AG04450 (cell line): Measurements from ENCODE around the gene CCKAR. TPM values are rescaled to one million over a fixed set of nuclear protein-coding genes. Genes with fewer than 3 reads are reported as not detected.

Experiments
- CTCF ChIA-PET: fragments of 300-600, 350-600 bp; formaldehyde crosslinking; extraction: SDS; loops from one replicate; lab custom pipeline; 2022; ENCODE audit warnings: antibody characterized with exemption, inconsistent platforms; lab: Charles Lee
- POLR2A ChIA-PET: fragments of 350-600 bp; formaldehyde crosslinking; extraction: SDS; loops from one replicate; lab custom pipeline; 2021; ENCODE audit warnings: antibody characterized with exemption, inconsistent platforms; lab: Yijun Ruan, JAX
- DNase-seq: peaks from one replicate; pipeline ENCODE4 v3.0.0-alpha.2; 2011; ENCODE audit warnings: low read depth, low spot score
- H3K27ac ChIP-seq: one replicate; pipeline ENCODE4 v1.5.1; 2012; ENCODE audit warnings: low read depth, low read length, control low read depth
- H3K27me3 ChIP-seq: one replicate; pipeline ENCODE4 v1.6.0; 2012; ENCODE audit warnings: low read length; ENCODE audit not compliant: control insufficient read depth, insufficient read depth
- H3K4me3 ChIP-seq: 2 replicates; pipeline ENCODE4 v1.5.1; 2011; ENCODE audit warnings: mild to moderate bottlenecking, low read depth, low read length, control low read depth
- H3K9me3 ChIP-seq: 2 replicates; pipeline ENCODE4 v1.5.1; 2012; ENCODE audit warnings: low read length; ENCODE audit not compliant: control insufficient read depth, insufficient read depth
- CTCF ChIP-seq: IDR thresholded peaks from 2 replicates; pipeline ENCODE4 v1.5.1; 2011; ENCODE audit warnings: low read depth, low read length, control low read depth, inconsistent platforms
- polyA plus RNA-seq: library from polyadenylated mRNA; depleted of rRNA; stranded (reverse); fragments of >200 nt; gene quantifications from 2 replicates; pipeline ENCODE4 v1.2.3, GENCODE V29; 2011

The CCKAR gene
- polyA plus RNA-seq, 1 experiment = 0.10 TPM

DNA sequence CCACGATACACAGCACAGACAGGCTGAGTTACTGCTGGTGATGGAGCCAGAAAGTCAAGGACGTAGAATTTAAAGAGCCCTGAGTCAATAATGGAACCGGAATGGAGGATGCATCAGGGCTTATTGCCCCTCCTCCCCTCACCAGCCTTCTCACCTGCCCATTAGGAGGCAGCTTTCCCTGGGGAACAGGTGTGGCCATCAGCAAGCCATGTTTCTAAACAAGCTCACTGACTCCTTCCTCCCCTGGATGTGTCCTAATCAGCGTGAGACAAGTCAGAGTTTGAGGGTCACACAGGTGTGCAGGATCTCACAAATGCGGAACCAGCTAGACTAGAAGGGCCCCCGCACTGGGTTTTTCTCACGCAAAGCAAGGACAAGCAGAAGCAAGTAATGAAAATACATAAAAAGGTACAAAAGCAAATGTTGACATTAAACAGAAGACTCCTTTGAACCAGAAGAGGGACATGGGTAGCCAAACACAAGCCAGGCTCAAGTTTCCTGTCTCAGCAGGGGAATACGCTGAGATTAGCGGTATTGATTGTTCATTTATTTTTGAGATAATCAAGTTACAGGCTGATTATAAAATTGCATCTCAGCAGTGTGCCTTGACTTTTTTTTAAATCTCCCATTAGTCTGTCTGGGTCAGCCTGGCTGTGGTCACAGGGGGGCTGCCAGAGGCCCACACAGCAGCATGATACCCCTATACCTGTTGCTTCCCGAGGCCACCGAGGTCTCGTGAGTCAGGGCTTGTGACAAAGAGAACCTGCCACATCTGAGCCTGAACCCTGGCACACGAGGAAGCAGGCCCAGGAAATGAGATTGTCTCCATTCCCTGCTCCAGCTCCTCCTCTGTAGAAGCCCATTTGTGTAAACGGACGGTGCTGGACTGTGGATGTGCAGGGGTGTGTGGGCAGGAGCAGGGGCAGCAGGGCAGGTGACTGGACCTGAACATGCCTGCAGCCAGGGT, 37.4 kb downstream of the CCKAR start:
- Histone ChIP-seq H3K9me3 (peaks cover 6% of the 10 kb centered on the region; the same call in 1 of the 2 replicates), H3K4me3 (no peak overlapping the region), H3K27ac (no peak overlapping the region), H3K27me3 (peaks cover 5% of the 10 kb centered on the region)
- TF ChIP-seq CTCF = no peak
- DNase-seq = no peak
- ChIA-PET CTCF (interaction anchor here (1.4 to 1.8 kb wide), 2 partner anchors 268 to 464 kb away, joined by 4 to 6 read pairs; no protein-coding TSS in a partner anchor), POLR2A (no interaction called here)

- Histone ChIP-seq H3K4me3 (no peak overlapping the region), H3K27ac (no peak overlapping the region), H3K9me3 (peaks cover 6% of the 10 kb centered on the region; the same call in 1 of the 2 replicates), H3K27me3 (peaks cover 5% of the 10 kb centered on the region)
- POLR2A ChIA-PET = no interaction called here
- no peak for DNase-seq
- CTCF ChIA-PET = interaction anchor here (1.8 kb wide), 1 partner anchor 463 kb away, joined by 6 read pairs; no protein-coding TSS in a partner anchor
- no peak for TF ChIP-seq CTCF
Observed at GRCh38 chr4:26451597-26451996, 38.7 kb downstream of the CCKAR start.

DNA sequence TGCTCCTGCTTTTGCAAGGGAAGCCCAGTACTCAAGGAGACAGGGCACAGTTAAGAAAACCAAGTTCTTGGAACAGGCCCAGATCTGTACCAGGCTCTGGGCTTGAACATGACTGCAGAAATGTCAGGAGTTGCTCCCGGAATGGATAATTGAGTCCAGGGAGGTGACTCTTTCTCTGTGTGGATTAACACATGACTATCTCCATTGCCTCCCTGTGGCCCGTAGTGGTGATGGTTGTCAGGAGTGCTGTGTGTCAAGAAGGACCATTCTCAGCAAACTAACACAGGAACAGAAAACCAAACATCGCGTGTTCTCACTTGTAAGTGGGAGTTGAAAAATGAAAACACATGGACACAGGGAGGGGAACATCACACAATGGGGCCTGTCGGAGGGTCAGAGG, 39.9 kb downstream of the CCKAR start:
- ChIA-PET CTCF (interaction anchor here (1.2 kb wide), 1 partner anchor 462 kb away, joined by 3 read pairs; no protein-coding TSS in a partner anchor), POLR2A (no interaction called here)
- H3K27ac ChIP-seq = no peak overlapping the region
- peaks cover 6% of the 10 kb centered on the region; the same call in 1 of the 2 replicates for H3K9me3 ChIP-seq
- no peak for TF ChIP-seq CTCF
- H3K4me3 ChIP-seq = no peak overlapping the region
- no peak for DNase-seq
- H3K27me3 ChIP-seq = peaks cover 5% of the 10 kb centered on the region

- Histone ChIP-seq H3K27me3 (peaks cover 5% of the 10 kb centered on the region), H3K27ac (no peak overlapping the region), H3K9me3 (peaks cover 3% of the 10 kb centered on the region; the same call in 1 of the 2 replicates), H3K4me3 (no peak overlapping the region)
- ChIA-PET POLR2A (no interaction called here), CTCF (no interaction called here)
- no peak for TF ChIP-seq CTCF
- DNase-seq = no peak
Observed at GRCh38 chr4:26447378-26447777, 42.9 kb downstream of the CCKAR start.

DNA sequence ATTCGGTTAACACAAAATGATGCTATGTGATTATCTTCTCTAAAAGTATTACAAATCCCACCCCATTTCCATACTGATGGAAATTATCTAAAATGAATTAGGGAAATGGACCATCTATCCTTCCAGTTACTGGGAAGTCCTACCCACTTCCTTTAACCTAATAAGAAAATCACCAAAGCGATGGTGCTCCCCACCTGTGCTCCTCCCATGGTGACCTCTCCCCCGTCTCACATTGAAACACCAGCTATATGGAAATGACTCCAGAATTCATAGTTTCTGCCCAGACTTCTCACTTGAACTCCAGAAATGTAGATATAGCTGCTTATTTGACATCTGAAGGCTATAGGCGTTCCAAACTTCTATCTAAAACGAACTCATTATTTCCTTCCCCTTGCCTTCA, 48.5 kb downstream of the CCKAR start:
- no peak for DNase-seq
- ChIA-PET CTCF (interaction anchor here (0.9 kb wide), 1 partner anchor 17 kb away, joined by 4 read pairs; no protein-coding TSS in a partner anchor), POLR2A (no interaction called here)
- H3K9me3 ChIP-seq = peaks cover 3% of the 10 kb centered on the region; the same call in 1 of the 2 replicates
- no peak for TF ChIP-seq CTCF
- no peak overlapping the region for H3K4me3 ChIP-seq
- no peaks in the 10 kb centered on the region for H3K27me3 ChIP-seq
- H3K27ac ChIP-seq = no peak overlapping the region
